HG03175 (cell line): Measurements from ENCODE around the gene GAD2.

Experiments used
- ATAC-seq: cut with Tn5 transposase; IDR thresholded peaks from one replicate; pipeline ENCODE4 v1.9.1; 2021; ENCODE audit warnings: mild to moderate bottlenecking, moderate library complexity; ENCODE audit not compliant: unreplicated experiment

Gene GAD2

DNA sequence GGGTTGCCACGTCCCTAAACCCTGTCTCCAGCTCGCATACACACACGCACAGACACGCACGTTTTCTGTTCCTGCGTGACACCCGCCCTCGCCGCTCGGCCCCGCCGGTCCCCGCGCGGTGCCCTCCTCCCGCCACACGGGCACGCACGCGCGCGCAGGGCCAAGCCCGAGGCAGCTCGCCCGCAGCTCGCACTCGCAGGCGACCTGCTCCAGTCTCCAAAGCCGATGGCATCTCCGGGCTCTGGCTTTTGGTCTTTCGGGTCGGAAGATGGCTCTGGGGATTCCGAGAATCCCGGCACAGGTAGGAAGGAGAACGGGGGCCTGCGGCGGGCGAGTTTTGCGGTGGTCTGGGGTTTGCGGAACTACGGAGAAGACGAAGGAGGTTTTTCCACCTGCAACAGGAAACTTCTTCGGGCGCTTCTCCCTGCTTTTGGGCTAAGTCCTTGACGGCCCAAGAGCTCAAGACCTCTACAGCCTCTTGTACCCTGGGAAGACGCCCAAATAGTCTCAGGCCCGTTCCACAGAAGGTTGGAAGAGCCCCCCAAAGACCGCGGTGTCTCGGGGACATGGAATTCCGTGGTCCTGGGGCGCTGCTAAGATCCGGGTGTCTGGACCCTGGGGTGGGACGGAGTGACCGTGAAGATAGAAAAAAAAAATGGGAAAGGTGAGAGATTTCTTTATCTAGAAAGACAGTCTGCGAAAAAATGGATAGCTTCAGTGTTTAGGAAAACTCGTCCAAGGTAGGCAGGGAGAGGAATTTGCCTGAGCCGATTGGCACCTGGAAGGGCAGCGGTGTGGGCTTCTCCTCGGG, at the start of gene GAD2:
GAD2 (plus strand) TSS at position 190 of the 811 bp plus-strand sequence; CDS start at position 226, 36 bp downstream.
- no peak for ATAC-seq

DNA sequence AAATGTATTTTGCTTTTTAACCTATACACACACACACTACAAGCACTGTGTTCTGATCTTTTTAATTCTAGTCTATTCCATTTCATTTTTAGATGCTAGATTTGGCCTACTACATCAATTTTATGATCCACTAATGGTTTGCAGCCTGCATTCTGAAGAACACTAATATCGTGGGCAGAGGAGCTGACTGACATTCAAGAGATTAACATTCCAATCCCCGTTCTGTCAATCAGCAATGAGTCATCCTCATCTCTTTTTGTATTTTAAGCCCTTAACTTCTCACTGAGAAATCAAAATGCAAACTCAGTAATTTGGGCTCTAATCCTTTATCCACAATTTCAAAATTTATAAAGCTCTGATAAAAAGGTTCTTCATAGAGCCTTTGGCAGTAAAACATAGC, 47.1 kb upstream of the GAD2 start:
- no peak for ATAC-seq

DNA sequence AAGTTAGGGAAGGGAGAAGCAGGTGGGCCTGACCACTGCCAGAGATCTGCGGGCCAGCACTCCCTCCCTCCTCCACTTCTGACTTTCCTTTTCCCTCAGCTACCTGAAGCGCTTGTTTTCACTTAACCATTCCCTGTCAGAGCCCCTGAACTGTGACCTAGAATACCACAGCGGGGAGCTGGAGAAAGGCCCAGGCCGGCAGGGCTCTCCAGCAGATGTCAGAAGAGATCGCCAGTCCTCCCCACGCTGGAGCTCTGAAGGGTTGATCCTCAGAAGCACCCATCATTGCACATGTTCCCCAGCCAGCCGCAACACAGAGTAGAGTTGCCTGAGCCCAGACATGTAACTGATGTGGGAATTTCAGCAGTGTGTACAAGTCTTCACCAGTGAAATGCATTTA, 44.4 kb upstream of the GAD2 start:
- ATAC-seq = no peak

GRCh38 chr10:26173837-26174236, 42.7 kb upstream of the GAD2 start:
- no peak for ATAC-seq

DNA sequence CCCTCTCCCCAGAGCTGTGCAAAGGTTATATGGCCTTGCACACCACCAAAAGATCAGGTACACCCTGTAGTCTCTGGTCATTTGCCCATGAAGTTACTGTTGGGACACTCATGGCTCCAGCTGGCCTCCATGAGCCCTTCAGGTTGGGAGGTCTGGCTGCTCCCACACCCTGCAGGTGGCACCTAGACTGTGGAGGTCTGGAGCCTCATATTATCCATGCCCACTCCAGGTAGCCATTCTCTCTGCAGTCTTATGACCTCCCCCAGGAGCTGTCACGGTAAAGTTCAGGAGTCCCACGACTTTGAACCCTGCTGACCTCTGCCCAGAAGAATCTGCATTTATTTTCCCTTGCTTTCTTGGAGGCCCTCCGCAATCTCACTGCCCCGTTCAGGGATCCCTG, 39.2 kb upstream of the GAD2 start:
- ATAC-seq = no peak

DNA sequence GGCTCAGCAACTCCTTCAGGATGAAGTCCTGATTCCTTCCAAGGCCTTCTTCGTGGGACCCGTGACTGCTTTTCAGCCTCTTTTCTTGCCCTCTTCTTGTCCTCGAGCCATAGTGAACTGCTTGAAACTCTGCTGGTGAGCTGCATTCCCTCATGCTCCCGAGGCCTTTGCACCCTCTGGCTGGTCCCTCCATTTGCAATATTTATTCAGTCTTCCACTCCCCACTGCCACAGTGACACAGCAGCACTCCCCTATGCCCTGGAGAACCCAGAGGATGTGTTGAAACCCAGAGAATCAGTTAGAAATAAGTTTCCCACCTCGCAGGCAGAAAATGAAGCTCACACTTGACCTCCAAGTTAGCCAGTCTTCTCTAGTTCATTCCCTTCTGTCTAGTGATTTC, 22.3 kb upstream of the GAD2 start:
- ATAC-seq = no peak

GRCh38 chr10:26197248-26197647, 19.3 kb upstream of the GAD2 start:
- no peak for ATAC-seq

GRCh38 chr10:26198119-26198518, 18.5 kb upstream of the GAD2 start:
- ATAC-seq = no peak

DNA sequence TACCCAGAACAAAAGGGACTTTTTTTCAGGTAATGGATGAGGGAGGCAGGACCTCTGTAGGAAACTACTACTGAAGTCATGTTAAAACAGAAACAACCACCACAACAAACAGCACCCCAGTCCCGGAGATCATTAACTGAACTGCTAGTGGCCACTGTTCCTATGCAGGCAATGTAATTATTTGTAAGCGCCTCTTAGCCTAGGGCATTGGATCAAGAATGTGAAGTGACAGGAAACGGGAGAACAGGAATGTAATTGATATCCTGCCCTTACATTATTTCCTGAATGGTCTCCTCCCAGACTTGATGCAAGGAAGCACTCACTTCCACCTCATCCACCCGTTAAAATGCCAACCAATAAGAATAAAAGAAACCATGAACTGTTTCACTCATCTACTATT, 16.7 kb upstream of the GAD2 start:
- no peak for ATAC-seq

DNA sequence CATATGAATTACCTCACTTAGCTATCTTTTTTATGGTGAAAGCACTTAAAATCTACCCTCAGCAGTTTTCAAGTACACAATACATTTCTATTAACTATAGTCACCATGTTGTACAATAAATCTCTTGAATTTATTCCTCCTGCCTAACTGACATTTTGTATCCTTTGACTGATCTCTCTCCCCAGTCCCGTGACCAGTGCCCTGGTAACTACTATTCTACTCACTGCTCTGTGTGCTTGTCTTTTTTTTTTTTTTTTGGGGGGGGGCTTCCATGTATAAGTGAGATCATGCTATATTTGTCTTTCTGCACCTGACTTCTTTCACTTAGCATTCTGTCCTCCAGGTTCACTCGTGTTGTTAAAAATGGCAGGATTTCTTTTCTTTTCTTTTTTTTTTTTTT, 11.4 kb upstream of the GAD2 start:
- ATAC-seq = no peak

- no peak for ATAC-seq
These were observed 4.7 kb upstream of the GAD2 start for GRCh38 chr10:26211781-26212444.

DNA sequence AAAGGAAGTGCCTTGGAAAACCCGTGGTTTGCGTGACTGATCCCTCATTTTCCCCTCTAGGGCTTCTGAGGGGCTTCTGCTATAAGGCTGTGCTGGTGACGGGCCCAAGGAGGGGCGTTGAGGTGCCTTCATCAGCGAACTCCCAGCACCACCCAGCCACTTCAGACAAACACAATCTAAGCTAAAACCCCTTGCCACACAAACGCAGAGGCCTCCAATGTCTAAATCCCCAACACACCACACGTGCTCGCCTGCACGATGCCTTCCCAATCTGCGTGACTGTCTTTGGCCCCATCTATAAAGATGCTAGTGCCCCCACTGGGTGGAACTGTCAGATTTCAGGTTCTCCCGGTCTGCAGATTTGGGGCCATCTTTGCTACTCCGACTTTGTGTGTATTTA, 4.1 kb upstream of the GAD2 start:
- ATAC-seq = no peak

GRCh38 chr10:26213157-26213800, 3.3 kb upstream of the GAD2 start:
- no peak for ATAC-seq

- ATAC-seq = no peak
These were observed 2.6 kb upstream of the GAD2 start for GRCh38 chr10:26214004-26214403.

DNA sequence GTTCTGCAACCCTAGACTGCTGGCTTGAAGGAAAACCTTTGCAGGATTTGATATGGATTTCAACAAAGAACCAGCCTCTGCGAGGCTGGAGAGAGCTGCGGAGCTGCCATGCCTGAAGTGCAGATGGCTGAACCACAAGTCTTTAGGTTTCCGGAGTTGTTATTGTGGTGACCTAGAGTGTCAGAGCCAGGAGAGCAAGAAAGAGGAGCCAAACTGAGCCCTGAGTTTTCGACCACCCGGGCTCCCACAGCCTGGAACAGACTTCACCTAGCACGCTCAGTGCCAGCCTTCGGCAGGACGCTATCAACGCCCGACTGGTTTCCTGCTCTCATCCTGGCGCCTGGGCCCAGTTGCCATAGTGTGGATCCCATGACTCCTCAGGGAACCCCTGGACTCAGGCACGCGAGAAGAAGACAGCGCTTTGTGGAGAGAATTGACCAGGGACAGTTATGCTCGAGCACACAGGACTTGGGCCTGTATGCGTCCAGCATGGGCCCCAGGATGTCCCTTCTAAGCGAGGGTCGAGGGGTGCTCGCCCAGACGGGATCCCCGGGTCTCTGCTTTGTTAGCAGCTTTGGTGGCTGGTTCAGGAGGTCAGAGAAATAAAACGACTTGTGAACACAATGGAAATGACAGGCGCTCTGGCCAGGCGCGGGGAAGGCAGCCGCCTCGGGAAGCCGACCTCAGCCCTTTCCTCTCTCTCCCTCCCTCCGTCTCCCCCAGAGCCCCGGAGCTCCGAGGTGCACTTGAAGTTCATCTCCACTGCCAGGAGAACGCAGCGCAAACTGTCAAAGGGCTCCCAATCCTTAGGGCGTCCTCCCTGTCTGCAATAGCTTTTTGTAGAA, 1.8 kb upstream of the GAD2 start:
- ATAC-seq = no peak

- ATAC-seq = no peak
These were observed 1.1 kb upstream of the GAD2 start for GRCh38 chr10:26215396-26215934.

DNA sequence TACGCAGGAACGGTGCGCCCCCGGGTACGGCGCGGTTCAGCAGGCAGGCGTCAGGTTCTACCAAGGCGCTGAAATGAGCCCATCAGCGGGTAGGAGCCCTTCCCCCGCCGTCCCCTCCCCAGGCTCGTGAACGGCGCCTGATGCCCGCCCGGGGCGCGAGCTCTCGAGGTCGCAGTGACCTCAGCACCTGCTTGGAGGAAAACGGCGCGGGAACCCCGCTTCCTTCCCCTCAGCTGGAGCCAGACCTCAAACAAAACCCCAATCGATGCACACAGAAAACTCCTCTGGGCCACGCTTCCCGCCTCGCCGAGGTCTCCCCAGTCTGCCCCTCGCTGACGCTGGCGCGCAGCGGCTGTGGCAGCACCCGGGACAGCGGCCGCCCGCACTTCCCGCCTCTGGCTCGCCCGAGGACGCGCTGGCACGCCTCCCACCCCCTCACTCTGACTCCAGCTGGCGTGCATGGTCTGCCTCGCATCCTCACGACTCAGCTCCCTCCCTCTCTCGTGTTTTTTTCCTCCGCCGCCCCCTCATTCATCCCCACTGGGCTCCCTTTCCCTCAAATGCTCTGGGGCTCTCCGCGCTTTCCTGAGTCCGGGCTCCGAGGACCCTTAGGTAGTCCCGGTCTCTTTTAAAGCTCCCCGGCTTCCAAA, 514 bp upstream of the GAD2 start:
- no peak for ATAC-seq

GRCh38 chr10:26217396-26218086, 967 bp downstream of the GAD2 start:
- ATAC-seq = no peak

DNA sequence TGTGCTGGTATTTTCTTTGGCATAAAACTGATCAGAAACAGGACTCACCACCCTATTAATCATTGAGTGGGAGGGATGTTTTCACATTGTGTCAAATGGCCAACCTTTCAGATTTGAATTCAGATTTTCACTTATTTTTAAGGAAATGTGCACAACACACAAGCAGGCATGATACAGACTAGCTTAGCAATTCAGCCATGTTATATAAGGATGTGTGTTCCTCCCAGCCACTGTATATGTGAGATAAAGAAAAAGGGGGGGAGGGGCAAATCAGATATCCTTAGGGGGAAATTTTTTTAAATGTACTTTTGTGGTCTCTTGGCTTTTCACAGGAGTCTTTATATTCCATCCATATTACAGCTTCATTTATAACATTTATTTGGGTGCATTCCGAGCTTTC, 3.1 kb downstream of the GAD2 start:
- ATAC-seq = no peak

DNA sequence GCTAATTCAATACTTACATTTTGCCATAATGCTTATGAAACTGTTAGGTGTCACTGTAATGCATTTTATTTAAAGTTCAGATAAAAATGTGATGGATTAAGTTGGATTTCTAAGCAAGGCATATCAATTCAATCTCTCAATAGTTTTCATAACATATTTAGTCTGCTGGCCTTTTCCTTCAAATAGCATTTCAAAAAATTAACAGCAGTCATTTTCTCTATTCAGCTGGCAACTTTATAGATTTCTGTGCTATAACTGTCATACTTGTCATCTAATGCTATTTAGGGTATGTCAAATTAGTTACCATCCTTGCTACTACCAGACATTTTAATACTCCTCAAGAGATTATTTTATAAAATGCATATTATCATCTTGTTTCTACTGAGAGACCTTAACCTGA, 4.3 kb downstream of the GAD2 start:
- no peak for ATAC-seq
